ENCODE measurements around the gene ZNF587. TPM values are rescaled to one million over a fixed set of nuclear protein-coding genes. Genes with fewer than 3 reads are reported as not detected.
A peak's percentile ranks its signal among the peaks of the same experiment; 100 is the strongest.
"Not testable (repeated sequence)": the region's sequence is repeated elsewhere in the genome, so short reads cannot be mapped to it uniquely, and the experiment has no call there.

The ZNF587 gene
- total RNA-seq: 10 to 100 TPM; 29.8 to 32.2 TPM
- polyA plus RNA-seq (ENCODE audit: insufficient read length in 2 of 2): 10 to 100 TPM; 20.4 to 33.5 TPM
- long read RNA-seq, donor 1, full-length matches to known transcripts: 4 of 4 reads
- long read RNA-seq, donor 1, partial matches to known transcripts: 0 of 4 reads
- long read RNA-seq, donor 1, other reads (novel, unspliced or antisense): 0 of 4 reads
- long read RNA-seq, donor 2, full-length matches to known transcripts: 1 of 1 reads
- long read RNA-seq, donor 2, partial matches to known transcripts: 0 of 1 reads
- long read RNA-seq, donor 2, other reads (novel, unspliced or antisense): 0 of 1 reads
- long read RNA-seq, donor 3: 0 reads
- long read RNA-seq, donor 4, partial matches to known transcripts: 0 of 1 reads
- long read RNA-seq, donor 4, other reads (novel, unspliced or antisense): 0 of 1 reads

- DNase-seq (ENCODE audit: low read depth in 4 of 6, low spot score in 6 of 6): peak in 5 of 6 donors; percentile 50 to 96 (median 76)
- not testable (repeated sequence) for H3K27me3 ChIP-seq (ENCODE audit: control insufficient read depth, insufficient read depth, low read length); H3K9me3 ChIP-seq (ENCODE audit: control insufficient read depth, insufficient read depth, low read length)
- peaks cover 18% of the 10 kb centered on the region for H3K4me1 ChIP-seq (ENCODE audit: control insufficient read depth, insufficient read depth, low read length)
- peak within 1 kb of the TSS; percentile 25 for H3K27ac ChIP-seq (ENCODE audit: low read depth, low read length)
- peaks cover 14% of the 10 kb centered on the region for H3K36me3 ChIP-seq (ENCODE audit: control insufficient read depth, insufficient read depth, low read length)
- WGBS (ENCODE audit: insufficient coverage): under 1% methylated on average over 42 of the region's 42 CpGs
- H3K4me3 ChIP-seq (ENCODE audit: low read depth, low read length): peak within 1 kb of the TSS; percentile 79
These were observed at the start of gene ZNF587 for GRCh38 chr19:57849666-57850473. TSS of gene ZNF587 (plus strand) at chr19:57849859. CDS start at chr19:57850039, 180 bp downstream.

- Histone ChIP-seq H3K4me1 (ENCODE audit: control insufficient read depth, insufficient read depth, low read length) (peaks cover 12% of the 10 kb centered on the region), H3K27me3 (ENCODE audit: control insufficient read depth, insufficient read depth, low read length) (no peaks in the 10 kb centered on the region), H3K27ac (ENCODE audit: low read depth, low read length) (no peak overlapping the region), H3K9me3 (ENCODE audit: control insufficient read depth, insufficient read depth, low read length) (no peaks in the 10 kb centered on the region), H3K36me3 (ENCODE audit: control insufficient read depth, insufficient read depth, low read length) (peaks cover 12% of the 10 kb centered on the region), H3K4me3 (ENCODE audit: low read depth, low read length) (no peak overlapping the region)
- WGBS (ENCODE audit: insufficient coverage): 20% methylated on average over 1 of the region's 5 CpGs
- no peak for DNase-seq (ENCODE audit: low read depth in 4 of 6, low spot score in 6 of 6)
These were observed 49.0 kb upstream of the ZNF587 start for GRCh38 chr19:57800696-57801095.

DNA sequence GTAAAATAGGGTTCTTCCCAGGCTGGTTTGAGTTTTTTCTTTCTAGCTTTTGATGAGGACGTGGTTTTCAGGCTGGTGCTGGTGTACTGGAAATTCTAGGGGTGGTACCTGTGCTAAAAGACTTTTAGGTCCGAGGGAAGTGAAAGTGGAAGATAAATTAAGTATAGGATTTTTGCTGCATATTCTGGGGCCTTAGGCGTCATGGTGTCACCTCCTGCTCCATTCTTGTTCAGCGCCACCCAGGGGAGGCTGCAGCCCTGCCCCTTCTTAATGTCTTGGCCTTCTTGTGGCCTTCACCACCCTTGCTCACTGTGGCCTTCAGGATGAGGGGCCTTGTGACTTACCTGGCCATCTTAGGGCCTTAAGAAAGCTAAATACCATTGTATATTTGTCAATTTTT, 47.4 kb upstream of the ZNF587 start:
- Histone ChIP-seq H3K4me1 (ENCODE audit: control insufficient read depth, insufficient read depth, low read length) (peaks cover 12% of the 10 kb centered on the region), H3K27ac (ENCODE audit: low read depth, low read length) (no peak overlapping the region), H3K4me3 (ENCODE audit: low read depth, low read length) (no peak overlapping the region), H3K36me3 (ENCODE audit: control insufficient read depth, insufficient read depth, low read length) (peaks cover 18% of the 10 kb centered on the region), H3K27me3 (ENCODE audit: control insufficient read depth, insufficient read depth, low read length) (no peaks in the 10 kb centered on the region), H3K9me3 (ENCODE audit: control insufficient read depth, insufficient read depth, low read length) (no peaks in the 10 kb centered on the region)
- WGBS (ENCODE audit: insufficient coverage): 79% methylated on average over 4 of the region's 4 CpGs
- DNase-seq (ENCODE audit: low read depth in 4 of 6, low spot score in 6 of 6): no peak

- peak overlapping the region; percentile 89 for H3K27ac ChIP-seq (ENCODE audit: low read depth, low read length)
- H3K27me3 ChIP-seq (ENCODE audit: control insufficient read depth, insufficient read depth, low read length): no peaks in the 10 kb centered on the region
- peaks cover 12% of the 10 kb centered on the region for H3K4me1 ChIP-seq (ENCODE audit: control insufficient read depth, insufficient read depth, low read length)
- H3K4me3 ChIP-seq (ENCODE audit: low read depth, low read length): peak overlapping the region; percentile 65
- DNase-seq (ENCODE audit: low read depth in 4 of 6, low spot score in 6 of 6): no peak
- H3K9me3 ChIP-seq (ENCODE audit: control insufficient read depth, insufficient read depth, low read length): no peaks in the 10 kb centered on the region
- 1% methylated on average over 6 of the region's 6 CpGs for WGBS (ENCODE audit: insufficient coverage)
- peaks cover 17% of the 10 kb centered on the region for H3K36me3 ChIP-seq (ENCODE audit: control insufficient read depth, insufficient read depth, low read length)
These were observed 46.4 kb upstream of the ZNF587 start for GRCh38 chr19:57803265-57803593.

DNA sequence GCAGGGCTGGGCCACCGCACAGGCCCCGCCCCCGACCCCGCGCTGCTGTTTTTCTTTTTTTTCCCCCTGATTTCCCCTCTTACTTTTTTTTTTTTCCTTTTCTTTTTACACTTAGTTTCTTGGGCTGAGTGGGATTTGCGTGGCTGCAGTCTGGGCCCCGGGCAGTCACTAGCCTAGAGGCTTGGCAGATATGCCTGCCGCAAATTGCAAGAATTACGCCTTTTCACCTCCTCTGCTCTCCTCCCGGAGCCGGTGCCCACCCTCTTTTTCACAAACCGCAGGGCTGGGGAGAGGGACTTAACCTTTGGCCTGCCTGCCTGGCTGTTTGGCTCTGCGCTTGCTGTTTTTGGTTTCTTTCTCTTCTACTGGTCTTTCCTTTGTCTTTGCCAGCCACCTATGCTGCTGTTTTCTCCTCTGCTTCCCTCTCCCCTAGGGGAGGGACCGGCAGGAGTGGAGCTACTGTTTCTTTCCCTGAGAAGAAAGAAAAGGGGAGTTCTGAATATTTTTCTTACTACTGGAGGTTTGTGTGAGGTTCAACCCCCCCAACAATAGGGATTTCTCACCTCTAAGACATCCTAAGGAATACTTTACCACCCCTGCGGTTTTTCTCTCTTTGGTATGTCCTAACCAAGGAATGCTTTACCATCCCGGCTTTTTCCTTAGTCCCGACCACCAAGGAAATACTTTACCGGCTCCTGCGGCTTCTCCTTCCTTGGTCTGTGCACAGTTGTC, 45.9 kb upstream of the ZNF587 start:
- Histone ChIP-seq H3K27ac (ENCODE audit: low read depth, low read length) (peak overlapping the region; percentile 89), H3K36me3 (ENCODE audit: control insufficient read depth, insufficient read depth, low read length) (peaks cover 15% of the 10 kb centered on the region), H3K9me3 (ENCODE audit: control insufficient read depth, insufficient read depth, low read length) (no peaks in the 10 kb centered on the region), H3K27me3 (ENCODE audit: control insufficient read depth, insufficient read depth, low read length) (no peaks in the 10 kb centered on the region), H3K4me3 (ENCODE audit: low read depth, low read length) (peak overlapping the region; percentile 65), H3K4me1 (ENCODE audit: control insufficient read depth, insufficient read depth, low read length) (peaks cover 12% of the 10 kb centered on the region)
- DNase-seq (ENCODE audit: low read depth in 4 of 6, low spot score in 6 of 6): peak in 4 of 6 donors; percentile 20 to 89 (median 62)
- 4% methylated on average over 18 of the region's 19 CpGs for WGBS (ENCODE audit: insufficient coverage)

DNA sequence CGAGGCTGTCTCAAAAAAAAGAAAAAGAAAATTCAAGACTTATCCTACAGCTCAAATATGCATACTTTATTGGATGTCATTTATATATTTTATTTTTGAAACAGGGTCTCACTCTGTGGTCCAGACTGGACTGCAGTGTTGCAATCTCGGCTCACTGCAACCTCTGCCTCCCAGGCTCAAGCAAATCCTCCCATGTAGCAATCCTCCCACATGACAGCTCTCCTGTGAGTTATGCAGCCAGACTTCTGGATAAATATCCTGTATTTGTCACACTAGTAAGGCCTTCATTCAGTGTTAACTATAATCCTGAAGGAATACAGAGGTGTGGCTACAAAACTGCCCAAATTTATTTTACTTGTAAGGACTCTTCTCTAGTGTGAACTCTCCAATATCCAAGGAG, 42.1 kb upstream of the ZNF587 start:
- no peak for DNase-seq (ENCODE audit: low read depth in 4 of 6, low spot score in 6 of 6)
- Histone ChIP-seq H3K4me1 (ENCODE audit: control insufficient read depth, insufficient read depth, low read length) (peaks cover 9% of the 10 kb centered on the region), H3K27me3 (ENCODE audit: control insufficient read depth, insufficient read depth, low read length) (no peaks in the 10 kb centered on the region), H3K9me3 (ENCODE audit: control insufficient read depth, insufficient read depth, low read length) (no peaks in the 10 kb centered on the region), H3K36me3 (ENCODE audit: control insufficient read depth, insufficient read depth, low read length) (peaks cover 29% of the 10 kb centered on the region), H3K4me3 (ENCODE audit: low read depth, low read length) (no peak overlapping the region), H3K27ac (ENCODE audit: low read depth, low read length) (no peak overlapping the region)
- 100% methylated on average over 1 of the region's 2 CpGs for WGBS (ENCODE audit: insufficient coverage)

GRCh38 chr19:57810410-57811295, 39.0 kb upstream of the ZNF587 start:
- not testable (repeated sequence) for H3K9me3 ChIP-seq (ENCODE audit: control insufficient read depth, insufficient read depth, low read length); H3K4me3 ChIP-seq (ENCODE audit: low read depth, low read length); DNase-seq (ENCODE audit: low read depth in 4 of 6, low spot score in 6 of 6); H3K27me3 ChIP-seq (ENCODE audit: control insufficient read depth, insufficient read depth, low read length); H3K27ac ChIP-seq (ENCODE audit: low read depth, low read length)
- 89% methylated on average over 9 of the region's 17 CpGs for WGBS (ENCODE audit: insufficient coverage)
- H3K4me1 ChIP-seq (ENCODE audit: control insufficient read depth, insufficient read depth, low read length): peaks cover 16% of the 10 kb centered on the region
- H3K36me3 ChIP-seq (ENCODE audit: control insufficient read depth, insufficient read depth, low read length): peaks cover 29% of the 10 kb centered on the region

DNA sequence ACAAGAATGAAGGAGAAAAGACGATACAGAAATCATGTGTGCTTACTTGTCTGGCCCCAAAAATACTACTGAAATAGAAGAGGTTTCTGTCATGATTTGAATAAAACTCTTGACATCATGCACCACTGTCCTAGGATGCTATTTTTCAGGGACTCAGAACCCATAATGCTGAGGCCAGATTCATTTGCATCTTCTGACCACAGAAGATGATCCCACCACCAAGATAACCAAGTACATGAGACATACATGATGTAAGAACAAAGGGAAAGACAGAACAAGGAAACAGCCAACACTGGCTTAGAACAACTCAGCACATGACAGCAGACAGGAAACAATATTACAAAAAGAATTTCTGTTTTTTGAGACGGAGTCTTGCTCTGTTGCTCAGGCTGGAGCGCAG, 37.4 kb upstream of the ZNF587 start:
- no peak overlapping the region for H3K27ac ChIP-seq (ENCODE audit: low read depth, low read length)

More for the DNA sequence above, 37.4 kb upstream of the ZNF587 start:
- Histone ChIP-seq H3K4me1 (ENCODE audit: control insufficient read depth, insufficient read depth, low read length) (peaks cover 16% of the 10 kb centered on the region), H3K27me3 (ENCODE audit: control insufficient read depth, insufficient read depth, low read length) (no peaks in the 10 kb centered on the region), H3K36me3 (ENCODE audit: control insufficient read depth, insufficient read depth, low read length) (peaks cover 21% of the 10 kb centered on the region), H3K9me3 (ENCODE audit: control insufficient read depth, insufficient read depth, low read length) (no peaks in the 10 kb centered on the region), H3K4me3 (ENCODE audit: low read depth, low read length) (no peak overlapping the region)
- no peak for DNase-seq (ENCODE audit: low read depth in 4 of 6, low spot score in 6 of 6)
- 94% methylated on average over 2 of the region's 3 CpGs for WGBS (ENCODE audit: insufficient coverage)

All from spinal cord (tissue), 10 donors.